GM12874 (cell line): ENCODE measurements around the gene CCDC183.

Experiments
- CTCF ChIP-seq: IDR thresholded peaks from 2 replicates; pipeline ENCODE4 v1.5.1; 2011; ENCODE audit warnings: low read depth, mild to moderate bottlenecking, control low read depth, low read length, moderate library complexity; ENCODE audit not compliant: insufficient read depth

CCDC183 gene

GRCh38 chr9:136757751-136758140 is 38.4 kb upstream of the CCDC183 start:
- TF ChIP-seq CTCF, result no peak

- TF ChIP-seq CTCF, result no peak
These were observed 37.1 kb upstream of the CCDC183 start for GRCh38 chr9:136759001-136759400.

GRCh38 chr9:136759436-136760325 is 36.5 kb upstream of the CCDC183 start:
- TF ChIP-seq CTCF, result no peak

- no peak for TF ChIP-seq CTCF
These were observed 35.7 kb upstream of the CCDC183 start for GRCh38 chr9:136760424-136760823.

GRCh38 chr9:136760834-136761544 is 35.1 kb upstream of the CCDC183 start:
- TF ChIP-seq CTCF, result peak; percentile 67

GRCh38 chr9:136761545-136761981 is 34.6 kb upstream of the CCDC183 start:
- no peak for TF ChIP-seq CTCF

GRCh38 chr9:136762221-136762691 is 33.9 kb upstream of the CCDC183 start:
- TF ChIP-seq CTCF, result no peak
